RWPE1 (cell line): ENCODE measurements around the gene STK39.

Source experiments
- CTCF ChIA-PET: fragments of 350-600 bp; sonication (Branson Sonifier 250); formaldehyde crosslinking; extraction: SDS; loops from one replicate; lab custom pipeline; 2021; lab: Yijun Ruan, JAX
- POLR2A ChIA-PET: fragments of 400-600 bp; formaldehyde crosslinking; extraction: SDS; loops from one replicate; lab custom pipeline; 2020; ENCODE audit warnings: antibody characterized with exemption; ENCODE audit not compliant: low non-redundant PET; lab: Yijun Ruan, JAX
- DNase-seq: peaks from one replicate; pipeline ENCODE4 v3.0.0; 2012; ENCODE audit warnings: low spot score
- H3K27ac ChIP-seq: fragments of 450-650 bp; 2 replicates; pipeline ENCODE4 v1.5.1; 2017
- CTCF ChIP-seq: fragments of 450-650 bp; conservative IDR thresholded peaks from 2 replicates; pipeline ENCODE4 v1.5.1; 2017; ENCODE audit warnings: low read depth, mild to moderate bottlenecking

The STK39 gene

GRCh38 chr2:168028362-168028761, 219.0 kb downstream of the STK39 start:
- no peak for DNase-seq
- POLR2A ChIA-PET = no interaction called here
- no peak overlapping the region for H3K27ac ChIP-seq
- CTCF ChIA-PET = no interaction called here
- no peak for TF ChIP-seq CTCF

GRCh38 chr2:168025487-168026202, 221.8 kb downstream of the STK39 start:
- TF ChIP-seq CTCF = no peak
- CTCF ChIA-PET = no interaction called here
- H3K27ac ChIP-seq = no peak overlapping the region
- POLR2A ChIA-PET = no interaction called here
- no peak for DNase-seq

GRCh38 chr2:168024459-168024858, 222.9 kb downstream of the STK39 start:
- H3K27ac ChIP-seq = no peak overlapping the region
- ChIA-PET CTCF (interaction anchor here (0.7 kb wide), 1 partner anchor 96 kb away, joined by 3 read pairs; no protein-coding TSS in a partner anchor), POLR2A (no interaction called here)
- DNase-seq = no peak
- no peak for TF ChIP-seq CTCF

- no peak overlapping the region for H3K27ac ChIP-seq
- ChIA-PET CTCF (interaction anchor here (0.6 to 0.9 kb wide), 3 partner anchors 27 to 843 kb away, joined by 3 to 5 read pairs (median 4); no protein-coding TSS in a partner anchor), POLR2A (no interaction called here)
- TF ChIP-seq CTCF = no peak
- no peak for DNase-seq
Measured at GRCh38 chr2:168021800-168022587, 225.4 kb downstream of the STK39 start.

GRCh38 chr2:168015274-168015953, 232.0 kb downstream of the STK39 start:
- no peak for DNase-seq
- no peak for TF ChIP-seq CTCF
- H3K27ac ChIP-seq = no peak overlapping the region
- ChIA-PET POLR2A (no interaction called here), CTCF (no interaction called here)

- DNase-seq = no peak
- POLR2A ChIA-PET = no interaction called here
- CTCF ChIA-PET = no interaction called here
- TF ChIP-seq CTCF = no peak
- no peak overlapping the region for H3K27ac ChIP-seq
Measured at GRCh38 chr2:168009900-168010299, 237.5 kb downstream of the STK39 start.
